ENCODE measurements around the gene TSPEAR.

Gene TSPEAR

DNA sequence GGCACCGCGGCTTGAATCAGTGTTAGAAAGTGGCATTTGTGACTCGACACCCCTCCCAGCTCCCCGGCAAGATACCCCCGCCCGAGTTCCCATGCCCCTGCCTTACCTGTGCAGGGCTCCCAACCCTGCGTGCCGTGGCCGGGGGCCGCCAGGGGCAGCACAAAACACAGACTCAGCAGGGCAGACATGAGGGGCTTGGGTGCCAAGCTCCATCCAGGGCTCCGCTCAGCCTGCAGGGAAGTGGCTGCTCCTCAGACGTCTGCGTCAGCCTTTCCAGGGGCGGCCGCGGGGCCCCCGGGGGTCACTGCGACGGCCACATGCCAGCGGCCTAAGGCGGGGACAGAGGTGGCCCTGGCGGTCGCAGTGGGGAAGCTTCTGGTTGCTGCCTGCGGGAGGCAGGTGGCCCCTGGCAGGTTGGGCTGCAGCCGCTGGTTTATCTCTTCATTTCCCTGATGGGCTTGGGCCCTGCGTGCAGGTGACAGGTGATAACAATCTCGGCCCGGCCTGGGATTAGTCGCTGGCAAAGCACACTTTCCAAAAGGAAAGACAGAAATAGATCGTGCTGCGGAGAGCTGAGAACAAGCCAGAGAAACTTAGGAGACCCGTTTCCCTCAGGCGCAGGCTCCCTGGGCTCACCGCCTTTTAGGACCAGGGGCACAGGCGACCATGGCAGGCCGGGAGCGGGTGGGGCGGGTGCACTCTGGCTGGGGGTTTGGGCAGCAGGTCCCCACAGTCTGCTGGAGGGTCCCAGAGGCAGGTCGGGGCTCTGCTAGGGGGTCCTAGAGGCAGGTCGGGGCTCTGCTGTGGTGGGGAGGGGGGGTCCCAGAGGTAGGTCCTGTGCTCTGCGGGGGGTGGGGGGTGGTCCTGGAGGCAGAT lies at the start of gene TSPEAR:
TSPEAR (minus strand) TSS at position 246 of the 876 bp plus-strand sequence; CDS start at position 188, 58 bp downstream.
- no peak for DNase-seq (ENCODE audit: low read depth in 3 of 3)

- no peak for DNase-seq (ENCODE audit: low read depth in 3 of 3)
Measured at GRCh38 chr21:44760376-44760775, 49.0 kb upstream of the TSPEAR start.

DNA sequence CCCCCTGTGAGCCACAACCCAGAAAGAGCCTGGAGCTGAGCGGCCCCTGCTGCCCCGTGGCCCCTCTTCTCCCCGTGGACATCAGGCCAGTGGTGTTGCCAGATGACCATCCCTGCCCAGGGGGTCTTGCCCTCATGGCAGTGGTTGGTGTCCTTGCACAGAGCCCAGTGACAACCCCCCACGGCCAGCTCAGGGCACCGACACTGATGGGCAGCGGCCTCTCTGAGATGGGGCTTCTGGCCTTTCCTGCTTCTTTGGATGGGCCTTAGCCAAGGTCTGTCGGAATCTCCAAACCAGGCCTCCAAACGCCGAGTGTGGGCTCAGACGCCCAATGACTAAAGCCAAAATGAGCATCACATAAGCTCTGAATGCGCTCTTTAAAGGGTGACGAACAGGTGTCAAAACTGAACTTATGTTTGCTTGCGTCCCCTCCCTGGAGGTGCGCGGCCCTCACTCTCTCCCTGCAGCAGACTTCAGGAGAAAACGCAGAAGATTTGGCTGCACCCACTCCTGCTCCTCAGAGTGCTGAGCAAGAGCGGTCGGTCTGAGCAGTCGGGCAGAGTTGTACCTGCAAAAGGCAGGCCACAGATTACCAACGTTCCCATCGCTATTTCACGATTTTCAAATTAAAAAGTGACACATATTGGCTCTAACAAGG lies 48.4 kb upstream of the TSPEAR start:
- no peak for DNase-seq (ENCODE audit: low read depth in 3 of 3)

DNA sequence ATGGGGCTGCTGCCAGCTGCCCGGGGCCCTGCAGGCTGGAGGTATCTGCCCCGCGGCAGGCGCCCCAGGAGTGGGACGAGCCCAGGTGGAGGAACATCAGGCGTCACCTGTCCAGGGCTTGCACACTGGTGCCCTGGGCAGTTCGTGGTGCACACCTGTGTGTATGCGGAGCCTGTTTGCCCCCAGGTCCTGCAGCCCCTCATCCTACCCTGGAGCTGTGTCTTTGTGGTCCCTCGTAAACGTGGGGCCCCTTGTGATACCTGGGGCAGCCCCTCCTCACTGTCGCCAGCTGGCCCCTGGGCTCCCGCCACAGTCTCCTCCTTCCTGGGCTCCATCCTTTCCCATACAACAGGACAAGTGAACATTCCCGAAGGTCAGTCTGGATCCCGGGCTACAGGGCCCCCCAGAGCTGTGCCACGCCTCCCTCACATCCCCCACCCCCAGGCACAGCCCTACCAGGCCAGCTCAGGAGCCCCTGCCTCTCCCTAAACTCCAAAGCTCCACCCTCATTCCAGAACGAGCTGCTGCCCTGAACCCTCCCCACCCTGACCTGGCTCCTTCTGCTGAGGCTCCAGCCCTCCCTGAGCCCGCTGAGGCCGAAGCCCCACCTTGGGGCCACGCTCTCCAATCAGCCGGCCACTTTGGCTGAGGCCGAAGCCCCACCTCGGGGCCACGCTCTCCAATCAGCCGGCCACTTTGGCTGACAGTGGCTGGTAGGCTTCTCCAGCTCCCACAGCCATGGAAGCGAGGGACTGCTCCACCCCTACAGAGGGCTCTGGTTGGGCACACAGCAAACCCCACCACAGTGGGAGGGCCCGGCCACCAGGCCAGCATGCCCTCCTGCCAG lies 47.6 kb upstream of the TSPEAR start:
- no peak for DNase-seq (ENCODE audit: low read depth in 3 of 3)

DNA sequence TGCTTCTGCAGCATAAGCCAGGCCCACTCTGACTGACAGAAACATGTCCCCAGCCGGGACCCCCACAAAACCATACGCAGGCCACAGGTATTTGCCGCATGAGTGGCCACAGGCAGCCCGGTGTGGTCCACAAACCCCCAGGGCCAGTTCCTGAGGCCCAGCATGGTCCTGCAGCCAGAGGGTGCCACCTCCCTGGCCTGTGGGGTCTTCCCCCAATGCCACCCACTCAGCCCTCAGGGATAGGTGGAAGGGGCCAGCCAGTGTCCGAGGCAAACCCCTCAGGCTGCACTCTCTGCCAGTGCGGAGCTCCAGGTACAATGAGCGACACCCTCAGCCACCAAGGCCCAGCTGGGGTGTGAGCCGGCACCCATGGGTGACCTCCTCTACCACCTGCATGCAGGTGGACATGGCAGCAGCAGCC lies 46.8 kb upstream of the TSPEAR start:
- DNase-seq (ENCODE audit: low read depth in 3 of 3), result no peak

GRCh38 chr21:44757731-44758130 lies 46.4 kb upstream of the TSPEAR start:
- DNase-seq (ENCODE audit: low read depth in 3 of 3), result no peak

- no peak for DNase-seq (ENCODE audit: low read depth in 3 of 3)
Measured at GRCh38 chr21:44756423-44757185, 45.2 kb upstream of the TSPEAR start.

GRCh38 chr21:44755227-44755626 lies 43.9 kb upstream of the TSPEAR start:
- no peak for DNase-seq (ENCODE audit: low read depth in 3 of 3)

DNA sequence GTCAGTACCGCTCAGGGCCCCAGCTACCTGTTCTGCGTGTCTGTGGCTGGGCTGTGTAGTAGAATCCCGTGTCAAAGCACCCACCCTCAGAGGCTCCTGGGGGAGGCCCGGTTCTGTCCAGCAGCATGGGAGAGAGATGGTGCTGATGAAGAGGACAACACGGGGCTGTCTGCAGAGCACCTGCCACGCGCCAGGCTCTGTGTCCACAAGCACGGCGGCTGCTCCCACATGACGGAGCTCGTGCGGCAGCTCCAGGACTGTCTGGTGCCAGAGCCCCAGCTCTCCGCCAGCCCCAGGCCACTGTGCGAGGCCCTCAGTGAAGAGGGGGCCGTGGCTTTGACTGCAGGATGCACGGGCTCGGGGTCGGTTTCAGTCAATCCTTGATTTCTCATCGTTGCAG lies 42.0 kb upstream of the TSPEAR start:
- no peak for DNase-seq (ENCODE audit: low read depth in 3 of 3)

DNA sequence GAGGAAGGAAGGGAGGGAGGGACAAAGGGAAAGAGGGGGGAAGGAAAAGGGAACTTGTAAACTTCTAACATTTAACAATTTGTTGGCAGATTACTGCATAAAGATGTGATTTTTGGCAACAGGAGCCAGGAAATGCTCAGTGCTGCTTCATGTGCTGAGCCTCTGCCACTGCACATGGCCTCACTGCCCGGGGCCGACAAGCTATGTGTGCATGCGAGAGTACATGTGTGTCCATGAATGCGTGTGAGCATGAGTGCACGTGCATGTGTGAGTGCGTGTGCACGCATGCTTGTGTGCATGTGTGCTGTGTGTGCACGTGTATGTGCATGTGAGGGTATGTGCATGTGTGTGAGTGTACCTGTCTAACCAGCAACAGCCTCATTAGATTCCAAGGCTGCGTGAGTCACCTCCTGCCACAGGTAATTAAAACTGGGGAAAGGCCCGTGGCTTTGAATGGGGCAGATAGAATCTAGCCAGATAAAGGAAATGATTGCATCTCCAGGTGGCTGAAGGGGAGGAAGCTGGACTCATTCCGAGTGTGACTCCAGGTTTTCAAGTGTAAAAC lies 41.4 kb upstream of the TSPEAR start:
- DNase-seq (ENCODE audit: low read depth in 3 of 3), result no peak

DNA sequence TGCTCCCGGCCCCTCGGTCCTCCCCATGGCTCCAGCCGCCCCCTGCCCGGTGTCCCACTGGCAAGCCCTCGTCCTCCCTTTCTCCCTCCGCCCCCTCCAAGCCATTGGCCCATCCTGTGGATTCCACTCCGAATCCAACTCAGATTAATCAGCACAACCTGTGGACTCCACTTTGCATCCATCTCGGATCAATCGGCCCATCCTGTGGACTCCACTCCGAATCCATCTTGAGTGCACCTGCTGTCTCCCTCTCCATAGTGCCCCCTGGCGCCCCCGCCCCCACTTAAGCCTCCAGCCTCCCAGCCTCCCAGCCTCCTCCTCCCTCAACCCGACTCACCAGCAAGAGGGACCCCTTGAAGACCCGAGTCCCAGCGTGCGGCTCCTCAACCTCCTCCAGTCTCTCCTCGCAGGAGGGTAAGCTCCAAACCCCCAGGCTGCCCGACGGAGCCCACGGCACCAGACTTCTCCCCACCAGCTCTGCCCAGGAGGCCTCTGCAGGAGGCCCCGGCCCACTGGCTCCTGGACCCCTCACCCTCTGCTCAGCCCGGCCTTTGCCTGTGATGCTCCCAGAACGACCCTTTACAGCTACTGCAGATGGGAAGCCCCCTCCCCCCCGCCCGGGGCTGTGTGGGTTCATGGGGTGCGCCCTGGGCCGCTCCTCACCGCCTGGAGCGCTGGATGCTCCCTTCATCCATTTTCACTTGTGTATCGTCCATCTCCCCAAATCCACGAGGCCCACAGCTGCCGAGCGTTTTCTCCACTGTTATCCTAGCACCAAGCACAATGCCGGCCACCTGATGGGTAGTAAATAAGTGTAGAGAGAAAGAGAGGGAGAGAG lies 40.6 kb upstream of the TSPEAR start:
- no peak for DNase-seq (ENCODE audit: low read depth in 3 of 3)

- no peak for DNase-seq (ENCODE audit: low read depth in 3 of 3)
Measured at GRCh38 chr21:44751186-44751798, 39.9 kb upstream of the TSPEAR start.

DNA sequence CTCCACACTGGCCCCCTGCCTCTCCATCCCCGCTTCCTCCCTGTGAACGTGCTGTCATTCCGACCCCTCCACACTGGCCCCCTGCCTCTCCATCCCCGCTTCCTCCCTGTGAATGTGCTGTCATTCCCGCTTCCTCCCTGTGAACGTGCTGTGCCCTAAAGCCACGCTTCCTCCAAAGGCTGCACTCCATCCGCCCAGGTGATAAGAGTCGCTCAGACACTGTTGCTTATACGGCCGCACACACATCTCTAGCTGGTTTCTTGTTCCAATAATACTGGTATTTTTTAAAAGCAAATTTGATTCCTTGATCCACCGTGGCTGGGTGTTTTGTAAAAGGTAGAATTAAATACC lies 39.3 kb upstream of the TSPEAR start:
- DNase-seq (ENCODE audit: low read depth in 3 of 3), result no peak

GRCh38 chr21:44749759-44750674 lies 38.6 kb upstream of the TSPEAR start:
- DNase-seq (ENCODE audit: low read depth in 3 of 3), result no peak

GRCh38 chr21:44749116-44749758 lies 37.9 kb upstream of the TSPEAR start:
- no peak for DNase-seq (ENCODE audit: low read depth in 3 of 3)

DNA sequence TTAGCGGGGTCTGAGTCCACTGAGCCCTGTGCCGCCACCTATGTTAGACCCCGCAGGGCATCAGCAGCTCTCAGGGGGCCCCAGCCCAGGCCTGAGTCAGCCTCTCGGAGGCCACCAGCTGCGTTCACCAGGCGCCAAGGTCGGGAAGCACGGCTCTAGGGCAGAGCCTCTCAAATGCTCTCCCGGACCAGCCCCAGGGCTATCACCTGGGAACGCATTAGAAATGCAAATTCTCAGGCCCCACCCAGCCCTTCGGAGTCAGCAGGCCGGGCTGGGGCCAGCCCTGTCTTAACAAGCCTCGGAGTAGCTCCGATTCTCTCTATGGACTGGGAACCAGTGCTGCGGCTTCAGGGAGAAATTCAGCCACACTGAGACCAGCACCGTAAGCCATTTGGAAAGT lies 37.2 kb upstream of the TSPEAR start:
- DNase-seq (ENCODE audit: low read depth in 3 of 3), result no peak

DNA sequence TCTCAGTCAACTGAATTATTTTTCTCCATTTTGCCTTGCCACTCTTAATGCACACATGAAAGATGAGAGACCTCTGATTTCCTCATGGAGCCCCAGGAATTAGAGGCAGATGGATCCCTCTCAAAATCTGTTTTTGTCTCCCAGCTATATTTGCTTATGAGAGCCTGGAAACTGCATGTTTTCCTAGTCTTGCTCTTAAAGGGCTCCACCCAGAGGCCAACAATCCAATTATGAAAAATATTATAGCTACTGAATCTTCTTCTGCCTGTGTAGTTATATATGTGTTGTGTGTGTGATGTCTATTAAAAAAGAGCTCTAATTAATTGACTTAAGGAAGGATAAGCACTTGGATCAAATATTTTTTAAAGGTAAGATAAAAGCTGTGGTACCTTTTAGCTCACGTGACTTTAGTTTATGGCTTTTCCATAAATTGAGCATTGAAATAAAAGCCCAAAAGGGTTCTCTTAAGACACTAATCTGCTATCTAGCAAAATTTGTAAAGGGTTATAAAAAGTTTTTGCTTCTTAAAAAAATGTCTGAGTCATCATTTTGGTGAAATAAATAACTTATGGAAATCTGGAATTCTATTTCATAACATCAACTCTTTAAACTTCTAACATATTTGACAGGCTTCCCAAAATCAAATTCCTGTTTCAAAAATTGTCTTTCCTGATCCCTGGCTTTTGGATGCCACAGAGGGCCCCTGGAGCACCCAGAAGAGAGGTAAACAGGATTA lies 31.2 kb upstream of the TSPEAR start:
- no peak for DNase-seq (ENCODE audit: low read depth in 3 of 3)

DNA sequence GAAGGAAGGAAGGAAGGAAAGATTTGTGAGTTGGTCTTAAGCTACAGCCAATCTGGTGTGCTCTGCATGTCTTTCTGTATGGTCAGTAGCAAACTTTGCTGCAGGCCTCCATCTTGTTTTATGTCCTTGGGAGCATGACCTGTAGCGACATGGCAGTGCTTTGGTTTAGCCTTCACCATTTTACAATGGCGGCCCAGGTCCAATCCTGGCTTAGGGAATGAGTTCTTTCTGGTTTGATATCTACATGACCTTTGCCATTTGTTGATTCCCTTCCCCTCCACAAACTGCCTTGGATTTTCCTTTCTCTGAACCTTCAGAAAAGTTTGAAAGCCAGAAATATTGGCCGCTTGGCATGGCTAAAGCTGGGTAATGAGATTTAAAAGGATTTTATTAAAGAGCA lies 30.5 kb upstream of the TSPEAR start:
- DNase-seq (ENCODE audit: low read depth in 3 of 3), result no peak
